SK-N-SH treated with all-trans-retinoic acid at 6 μM for 48 hours (cell line): ENCODE data around the gene CACNA1B.

Source experiments
- ATAC-seq: fragments of 200-7000 bp; cut with Tn5 transposase; 3 replicates; pipeline ENCODE4 v1.9.1; 2020; ENCODE audit warnings: mild to moderate bottlenecking, moderate library complexity
- BACH2 ChIP-seq: fragments of 250-450 bp; sonication (Bioruptor Pico); IDR thresholded peaks from 2 replicates; pipeline ENCODE4 v1.9.0; 2021; ENCODE audit warnings: mild to moderate bottlenecking, borderline replicate concordance
- CREB5 ChIP-seq: fragments of 250-450 bp; sonication (Bioruptor Pico); IDR thresholded peaks from 2 replicates; pipeline ENCODE4 v1.5.1; 2020; ENCODE audit warnings: low read depth, mild to moderate bottlenecking, moderate library complexity
- CSDC2 ChIP-seq: fragments of 250-450 bp; sonication (Bioruptor Pico); IDR thresholded peaks from 2 replicates; pipeline ENCODE4 v1.5.0; 2020; ENCODE audit warnings: mild to moderate bottlenecking, moderate library complexity
- CSRNP3 ChIP-seq: fragments of 250-450 bp; sonication (Bioruptor Pico); IDR thresholded peaks from 2 replicates; pipeline ENCODE4 v1.5.1; 2021; ENCODE audit warnings: mild to moderate bottlenecking, moderate library complexity
- ESRRG ChIP-seq: fragments of 250-450 bp; sonication (Bioruptor Pico); IDR thresholded peaks from 2 replicates; pipeline ENCODE4 v1.6.1; 2021; ENCODE audit warnings: mild to moderate bottlenecking
- GLIS3 ChIP-seq: fragments of 250-450 bp; sonication (Bioruptor Pico); IDR thresholded peaks from 2 replicates; pipeline ENCODE4 v1.5.0; 2020; ENCODE audit warnings: mild to moderate bottlenecking, moderate library complexity
- ISL1 ChIP-seq: fragments of 250-450 bp; sonication (Bioruptor Pico); IDR thresholded peaks from 2 replicates; pipeline ENCODE4 v2.1.2; 2022; ENCODE audit warnings: mild to moderate bottlenecking, moderate library complexity
- OSR1 ChIP-seq: fragments of 250-450 bp; sonication (Bioruptor Pico); IDR thresholded peaks from 2 replicates; pipeline ENCODE4 v1.8.0; 2022; ENCODE audit warnings: moderate library complexity, mild to moderate bottlenecking, inconsistent platforms
- PATZ1 ChIP-seq: fragments of 250-450 bp; sonication (Bioruptor Pico); IDR thresholded peaks from 2 replicates; pipeline ENCODE4 v1.8.0; 2020; ENCODE audit warnings: mild to moderate bottlenecking, moderate library complexity, borderline replicate concordance
- POU6F1 ChIP-seq: fragments of 250-450 bp; sonication (Bioruptor Pico); IDR thresholded peaks from 2 replicates; pipeline ENCODE4 v1.8.0; 2021; ENCODE audit warnings: low read depth, mild to moderate bottlenecking, moderate library complexity, borderline replicate concordance
- PPARA ChIP-seq: fragments of 250-450 bp; sonication (Bioruptor Pico); IDR thresholded peaks from 2 replicates; pipeline ENCODE4 v1.5.0; 2020; ENCODE audit warnings: mild to moderate bottlenecking, borderline replicate concordance
- SNAI2 ChIP-seq: fragments of 250-450 bp; sonication (Bioruptor Pico); IDR thresholded peaks from 2 replicates; pipeline ENCODE4 v1.5.0; 2020; ENCODE audit warnings: mild to moderate bottlenecking, moderate library complexity
- TCF4 ChIP-seq: fragments of 250-450 bp; sonication (Bioruptor Pico); IDR thresholded peaks from 2 replicates; pipeline ENCODE4 v1.8.0; 2021; ENCODE audit warnings: mild to moderate bottlenecking, moderate library complexity, borderline replicate concordance
- TOX ChIP-seq: fragments of 250-450 bp; sonication (Bioruptor Pico); IDR thresholded peaks from 2 replicates; pipeline ENCODE4 v1.8.0; 2021; ENCODE audit warnings: mild to moderate bottlenecking, moderate library complexity, borderline replicate concordance
- ZC3H10 ChIP-seq: fragments of 250-450 bp; sonication (Bioruptor Pico); IDR thresholded peaks from 2 replicates; pipeline ENCODE4 v1.5.1; 2021; ENCODE audit warnings: mild to moderate bottlenecking, moderate library complexity
- ZFP3 ChIP-seq: fragments of 250-450 bp; sonication (Bioruptor Pico); IDR thresholded peaks from 2 replicates; pipeline ENCODE4 v1.5.0; 2020; ENCODE audit warnings: mild to moderate bottlenecking, moderate library complexity
- ZFP30 ChIP-seq: fragments of 450-650 bp; formaldehyde crosslinking; IDR thresholded peaks from 2 replicates; pipeline ENCODE4 v1.5.0; 2022; ENCODE audit warnings: mild to moderate bottlenecking, moderate library complexity
- ZNF565 ChIP-seq: fragments of 450-650 bp; formaldehyde crosslinking; conservative IDR thresholded peaks from 2 replicates; pipeline ENCODE4 v1.5.0; 2020; ENCODE audit warnings: low read depth, mild to moderate bottlenecking, moderate library complexity
- ZNF70 ChIP-seq: fragments of 450-650 bp; formaldehyde crosslinking; IDR thresholded peaks from 2 replicates; pipeline ENCODE4 v1.5.0; 2020; ENCODE audit warnings: mild to moderate bottlenecking, moderate library complexity
- ZNF8 ChIP-seq: fragments of 450-650 bp; formaldehyde crosslinking; IDR thresholded peaks from 2 replicates; pipeline ENCODE4 v1.5.0; 2020; ENCODE audit warnings: mild to moderate bottlenecking, moderate library complexity

Gene CACNA1B

GRCh38 chr9:137919095-137919465 is 41.5 kb downstream of the CACNA1B start:
- ATAC-seq = no peak
- TF ChIP-seq CSRNP3 (no peak), PATZ1 (no peak), ZC3H10 (CRISPR knock-in tag) (no peak), TOX (CRISPR knock-in tag) (no peak), PPARA (CRISPR knock-in tag) (no peak)

- no peak for ATAC-seq
- TF ChIP-seq ZFP3 (CRISPR knock-in tag) (no peak), GLIS3 (CRISPR knock-in tag) (no peak), CSRNP3 (no peak)
Observed at GRCh38 chr9:137919649-137920141, 42.1 kb downstream of the CACNA1B start.

- TF ChIP-seq BACH2 (no peak), OSR1 (CRISPR knock-in tag) (no peak)
- TF ChIP-seq, all 23 proteins: peak for 0
- ATAC-seq = no peak
Observed at GRCh38 chr9:137920753-137921152, 43.2 kb downstream of the CACNA1B start.

- TF ChIP-seq ISL1 (CRISPR knock-in tag) (no peak), TCF4 (CRISPR knock-in tag) (no peak), ZFP30 (CRISPR knock-in tag) (no peak), PPARA (CRISPR knock-in tag) (no peak), ZNF8 (no peak), POU6F1 (CRISPR knock-in tag) (no peak), CSDC2 (CRISPR knock-in tag) (no peak), CREB5 (CRISPR knock-in tag) (no peak), ESRRG (CRISPR knock-in tag) (no peak), BACH2 (no peak), PATZ1 (no peak), ZNF70 (CRISPR knock-in tag) (no peak), GLIS3 (CRISPR knock-in tag) (no peak), ZFP3 (CRISPR knock-in tag) (no peak), SNAI2 (CRISPR knock-in tag) (no peak), ZNF565 (CRISPR knock-in tag) (no peak), ZC3H10 (CRISPR knock-in tag) (no peak), OSR1 (CRISPR knock-in tag) (no peak)
Observed at GRCh38 chr9:137924169-137924568, 46.6 kb downstream of the CACNA1B start.

More at GRCh38 chr9:137924169-137924568, 46.6 kb downstream of the CACNA1B start:
- no peak for ATAC-seq
